Aorta (tissue), 5 donors: ENCODE measurements around the gene CYP4F8. TPM values are rescaled to one million over a fixed set of nuclear protein-coding genes. Genes with fewer than 3 reads are reported as not detected.

Source experiments
- ATAC-seq: fragments of 200-7000 bp; cut with Tn5 transposase; one replicate; pipeline ENCODE4 v1.9.1; 2022; ENCODE audit warnings: moderate library complexity; ENCODE audit not compliant: low FRiP score
- DNase-seq, 2 donors: peaks; one replicate each; pipeline ENCODE4 v3.0.0-alpha.2; 2020
- H3K27ac ChIP-seq, 2 donors: one replicate each; pipeline ENCODE4 v1.5.1; 2013; ENCODE audit warnings: low read length in 2 of 2, mild to moderate bottlenecking in 2 of 2, moderate library complexity in 2 of 2, control low read depth in 1 of 2, inconsistent platforms in 1 of 2, low read depth in 1 of 2
- H3K27me3 ChIP-seq, 2 donors: one replicate each; pipeline ENCODE4 v1.6.1; 2013; ENCODE audit warnings: control low read depth in 1 of 2, low read length in 1 of 2, mild to moderate bottlenecking in 1 of 2, moderate library complexity in 1 of 2; ENCODE audit not compliant: insufficient read depth in 2 of 2, control insufficient read depth in 1 of 2
- H3K36me3 ChIP-seq, 2 donors: one replicate each; pipeline ENCODE4 v1.6.1; 2013; ENCODE audit warnings: control low read depth in 1 of 2, low read length in 1 of 2, mild to moderate bottlenecking in 1 of 2; ENCODE audit not compliant: insufficient read depth in 2 of 2, control insufficient read depth in 1 of 2
- H3K4me1 ChIP-seq, 2 donors: one replicate each; pipeline ENCODE4 v1.6.1; 2013; ENCODE audit warnings: low read length in 2 of 2, control low read depth in 1 of 2, mild to moderate bottlenecking in 1 of 2, moderate library complexity in 1 of 2; ENCODE audit not compliant: insufficient read depth in 2 of 2, control insufficient read depth in 1 of 2
- H3K4me3 ChIP-seq, 2 donors: one replicate each; pipeline ENCODE4 v1.5.1; 2013; ENCODE audit warnings: low read length in 2 of 2, control low read depth in 1 of 2, mild to moderate bottlenecking in 1 of 2
- H3K9me3 ChIP-seq: one replicate; pipeline ENCODE4 v1.6.1; 2013; ENCODE audit warnings: mild to moderate bottlenecking, low read length; ENCODE audit not compliant: control insufficient read depth
- WGBS, 2 donors: extraction: QIAGEN DNeasy Blood & Tissue Kit; methylation state at CpG; one replicate each; pipeline ENCODE4 v1.1.7; 2013; 5-methylcytosine and 5-hydroxymethylcytosine counted together
- intact Hi-C, 2 donors: fragments of 100-400 bp; cut with DNase I; formaldehyde crosslinking; loops; one replicate each; pipeline versions ENCODE4 v1.14.2 to v1.15.0; 2022
- polyA plus RNA-seq, 2 donors: library from polyadenylated mRNA; stranded (reverse); fragments of 200-250 nt; gene quantifications; one replicate each; pipeline ENCODE4 v1.2.3, GENCODE V29; 2013
- total RNA-seq, 2 donors: library from RNA; stranded (reverse); fragmentation: NEBNext Ultra II Directional; extraction: Animal tissue kit (Norgen Biotek cat#: 25700); gene quantifications; one replicate each; pipeline ENCODE4 v1.2.1, GENCODE V29; 2021
- donor health status: healthy with polysubstance abuse.
- donor health status: Bipolar disorder and iron deficiency.
- donor health status: DM: no; HTN: no; CAD: no.
- donor health status: DM: no; HTN: no; CAD: no.
- donor health status: DM: yes; HTN: yes; CAD: no.

Gene CYP4F8
- total and polyA plus RNA-seq, 4 donors = not detected

- whole genome bisulfite sequencing, 2 donors = 6 to 9% methylated on average over 9 of the region's 9 CpGs
- ATAC-seq (no peak), DNase-seq (no peak)
- Histone ChIP-seq H3K4me1 (no peaks in the 10 kb centered on the region), H3K27ac (no peak overlapping the region), H3K27me3 (no peaks in the 10 kb centered on the region), H3K36me3 (no peaks in the 10 kb centered on the region), H3K9me3 (no peaks in the 10 kb centered on the region), H3K4me3 (no peak overlapping the region)
- intact Hi-C loops = loop anchor here in 1 of 2 donors (10.0 kb wide), 1 partner anchor 241 kb away; no protein-coding TSS in a partner anchor
These were observed 8.8 kb downstream of the CYP4F8 start for GRCh38 chr19:15623711-15624318.

GRCh38 chr19:15628236-15629002, 13.4 kb downstream of the CYP4F8 start:
- H3K36me3 ChIP-seq = no peaks in the 10 kb centered on the region
- H3K4me3 ChIP-seq = no peak overlapping the region
- no peak for ATAC-seq
- no peak overlapping the region for H3K27ac ChIP-seq
- intact Hi-C loops = loop anchor here (2.0 to 10.0 kb wide), 4 partner anchors 236 to 554 kb away; no protein-coding TSS in a partner anchor
- H3K27me3 ChIP-seq = no peaks in the 10 kb centered on the region
- no peaks in the 10 kb centered on the region for H3K4me1 ChIP-seq
- no peaks in the 10 kb centered on the region for H3K9me3 ChIP-seq
- DNase-seq = no peak
- 55 to 61% methylated on average over 22 of the region's 22 CpGs for WGBS, 2 donors

- no peak overlapping the region for H3K4me3 ChIP-seq
- intact Hi-C loops = loop anchor here (2.0 to 10.0 kb wide), 4 partner anchors 236 to 554 kb away; no protein-coding TSS in a partner anchor
- no peak overlapping the region for H3K27ac ChIP-seq
- H3K36me3 ChIP-seq = no peaks in the 10 kb centered on the region
- ATAC-seq (peak; percentile 88), DNase-seq (peak; percentile 83 to 94)
- H3K4me1 ChIP-seq = no peaks in the 10 kb centered on the region
- no peaks in the 10 kb centered on the region for H3K9me3 ChIP-seq
- no peaks in the 10 kb centered on the region for H3K27me3 ChIP-seq
- WGBS, 2 donors = 15% methylated on average over 25 of the region's 25 CpGs
These were observed 14.2 kb downstream of the CYP4F8 start for GRCh38 chr19:15629003-15629880.

- Histone ChIP-seq H3K27me3 (no peaks in the 10 kb centered on the region), H3K4me1 (no peaks in the 10 kb centered on the region), H3K36me3 (no peaks in the 10 kb centered on the region), H3K27ac (no peak overlapping the region), H3K4me3 (no peak overlapping the region), H3K9me3 (peaks cover 2% of the 10 kb centered on the region)
- DNase-seq (no peak), ATAC-seq (no peak)
- 1 to 2% methylated on average over 7 to 9 of the region's 9 CpGs for WGBS, 2 donors
- intact Hi-C loops = loop anchor here in 1 of 2 donors (10.0 kb wide), 1 partner anchor 233 kb away; no protein-coding TSS in a partner anchor
These were observed 16.8 kb downstream of the CYP4F8 start for GRCh38 chr19:15631817-15632216.

- Histone ChIP-seq H3K27ac (no peak overlapping the region), H3K27me3 (no peaks in the 10 kb centered on the region), H3K9me3 (peaks cover 2% of the 10 kb centered on the region), H3K36me3 (no peaks in the 10 kb centered on the region), H3K4me1 (no peaks in the 10 kb centered on the region), H3K4me3 (no peak overlapping the region)
- intact Hi-C loops = loop anchor here in 1 of 2 donors (10.0 kb wide), 1 partner anchor 232 kb away; no protein-coding TSS in a partner anchor
- WGBS, 2 donors = 50 to 52% methylated on average over 5 of the region's 5 CpGs
- DNase-seq = no peak
- ATAC-seq = no peak
These were observed 18.2 kb downstream of the CYP4F8 start for GRCh38 chr19:15633082-15633835.

DNA sequence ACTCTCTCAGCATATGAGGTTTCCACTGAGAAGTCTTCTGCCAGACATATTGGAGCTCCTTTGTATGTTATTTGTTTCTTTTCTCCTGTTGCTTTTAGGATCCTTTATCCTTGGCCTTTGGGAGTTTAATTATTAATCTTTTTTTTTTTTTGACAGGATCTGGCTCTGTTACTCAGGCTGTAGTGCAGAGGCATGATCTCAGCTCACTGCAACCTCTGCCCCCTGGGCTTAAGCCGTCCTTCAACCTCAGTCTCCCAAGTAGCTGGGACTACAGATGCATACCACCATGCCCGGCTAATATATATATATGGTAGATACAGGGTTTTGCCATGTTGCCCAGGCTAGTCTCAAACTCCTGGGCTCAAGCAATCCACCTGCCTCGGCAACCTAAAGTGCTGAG, 19.1 kb downstream of the CYP4F8 start:
- ATAC-seq = no peak
- peaks cover 2% of the 10 kb centered on the region for H3K9me3 ChIP-seq
- H3K27me3 ChIP-seq = no peaks in the 10 kb centered on the region
- no peak overlapping the region for H3K4me3 ChIP-seq
- no peak for DNase-seq
- no peaks in the 10 kb centered on the region for H3K36me3 ChIP-seq
- no peak overlapping the region for H3K27ac ChIP-seq
- H3K4me1 ChIP-seq = no peaks in the 10 kb centered on the region
- 69 to 73% methylated on average over 3 of the region's 3 CpGs for WGBS, 2 donors
- intact Hi-C loops = loop anchor here in 1 of 2 donors (10.0 kb wide), 1 partner anchor 231 kb away; no protein-coding TSS in a partner anchor

DNA sequence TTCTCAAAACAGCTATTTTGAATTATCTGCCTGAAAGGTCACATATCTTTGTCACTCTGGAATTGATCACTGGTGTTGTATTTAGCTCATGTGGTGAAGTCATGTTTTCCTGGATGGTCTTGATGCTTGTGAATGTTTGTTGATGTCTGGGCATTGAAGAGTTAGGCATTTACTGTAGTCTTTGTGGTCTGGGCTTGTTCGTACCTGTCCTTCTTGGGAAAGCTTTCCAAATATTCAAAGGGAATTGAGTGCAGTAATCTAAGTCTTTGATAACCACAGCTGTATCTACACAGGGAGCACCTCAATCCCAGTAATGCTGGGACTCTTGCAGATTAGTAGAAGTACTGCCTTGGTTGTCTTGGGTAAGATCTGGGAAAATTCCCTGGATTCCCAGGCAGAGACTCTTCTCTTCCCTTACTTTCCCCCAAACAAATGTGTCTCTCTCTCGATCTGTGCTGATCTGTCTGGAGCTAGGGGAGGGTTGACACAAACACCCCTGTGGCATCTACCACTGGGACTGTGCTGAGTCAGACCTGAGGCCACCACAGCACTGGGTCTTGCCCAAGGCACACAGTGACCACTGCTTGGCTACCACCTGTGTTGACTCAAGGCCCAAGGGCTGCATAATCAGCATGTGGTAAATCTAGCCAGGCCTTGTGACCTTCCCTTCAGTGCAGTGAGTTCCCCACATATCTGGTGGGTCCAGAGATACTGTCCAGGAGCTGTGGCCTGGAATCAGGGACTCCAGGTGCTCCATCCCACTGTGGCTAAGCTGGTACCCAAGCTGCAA, 20.2 kb downstream of the CYP4F8 start:
- Histone ChIP-seq H3K36me3 (no peaks in the 10 kb centered on the region), H3K27ac (no peak overlapping the region), H3K4me1 (no peaks in the 10 kb centered on the region), H3K9me3 (peaks cover 2% of the 10 kb centered on the region), H3K27me3 (no peaks in the 10 kb centered on the region), H3K4me3 (no peak overlapping the region)
- 66 to 79% methylated on average over 2 of the region's 2 CpGs for WGBS, 2 donors
- ATAC-seq (no peak), DNase-seq (no peak)
- intact Hi-C loops = loop anchor here in 1 of 2 donors (10.0 kb wide), 1 partner anchor 230 kb away; no protein-coding TSS in a partner anchor
